Retinal pigment epithelial cell (primary cell): ENCODE results near the gene SPATS2.
A peak's percentile ranks its signal among the peaks of the same experiment; 100 is the strongest.
"Not testable (repeated sequence)": the region's sequence is repeated elsewhere in the genome, so short reads cannot be mapped to it uniquely, and the experiment has no call there.

Experiments
- DNase-seq: peaks from one replicate; pipeline ENCODE4 v3.0.0-alpha.2; 2010; ENCODE audit warnings: low read depth
- H3K4me3 ChIP-seq: 2 replicates; pipeline ENCODE4 v1.5.1; 2011; ENCODE audit warnings: mild to moderate bottlenecking, low read length, control low read depth, moderate library complexity
- TF ChIP-seq, protein P1 (sequence below): conservative IDR thresholded peaks from 2 replicates; pipeline ENCODE4 v1.5.1; 2011; ENCODE audit warnings: low read depth, low read length, control low read depth, inconsistent platforms

Gene SPATS2

DNA sequence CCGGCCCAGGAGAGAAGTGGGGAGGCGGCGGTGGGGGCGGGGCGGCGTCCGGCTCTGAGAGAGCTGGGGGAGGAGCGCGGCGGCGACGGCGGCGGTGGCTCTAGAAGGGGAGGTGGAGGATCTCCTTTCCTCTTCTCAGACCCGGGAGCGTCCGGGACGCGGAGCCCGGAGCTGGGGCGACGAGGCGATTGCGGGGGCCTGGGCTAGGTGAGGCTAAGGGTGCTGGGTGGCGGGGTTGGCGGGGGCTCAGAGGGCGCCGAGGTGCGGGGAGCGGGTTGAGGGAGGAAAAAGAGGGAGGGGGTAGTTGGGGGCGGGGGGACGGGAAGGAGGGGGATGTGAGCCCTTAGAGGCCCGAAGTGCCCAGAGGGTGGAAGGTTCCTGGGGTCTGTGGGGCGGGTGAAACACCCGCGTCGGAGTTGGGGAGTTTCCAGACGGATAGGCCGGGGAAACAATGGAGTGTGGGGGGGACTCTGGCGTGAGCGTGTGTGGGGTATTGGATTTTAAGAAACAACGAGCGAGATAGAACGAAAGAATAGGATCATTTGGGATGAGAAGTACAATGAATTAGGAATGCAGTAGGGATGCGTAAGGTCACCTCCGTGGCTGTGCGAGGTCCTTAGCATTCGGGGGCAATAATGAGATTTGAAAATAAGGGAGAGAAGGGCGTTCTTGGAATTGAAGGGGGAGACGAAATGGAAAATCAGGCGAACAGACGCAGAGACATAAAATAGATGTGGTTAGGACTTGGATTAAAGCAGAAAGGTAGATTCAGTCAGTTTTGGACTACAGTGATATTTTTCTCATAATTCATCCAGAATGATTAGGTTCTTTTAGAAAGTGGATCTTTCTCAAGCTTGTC is at the start of gene SPATS2:
Gene SPATS2 (plus strand): TSS at position 82 of the 859 bp plus-strand sequence. CDS start 93,551 bp downstream, outside the sequence.
- TF ChIP-seq, protein P1, sequence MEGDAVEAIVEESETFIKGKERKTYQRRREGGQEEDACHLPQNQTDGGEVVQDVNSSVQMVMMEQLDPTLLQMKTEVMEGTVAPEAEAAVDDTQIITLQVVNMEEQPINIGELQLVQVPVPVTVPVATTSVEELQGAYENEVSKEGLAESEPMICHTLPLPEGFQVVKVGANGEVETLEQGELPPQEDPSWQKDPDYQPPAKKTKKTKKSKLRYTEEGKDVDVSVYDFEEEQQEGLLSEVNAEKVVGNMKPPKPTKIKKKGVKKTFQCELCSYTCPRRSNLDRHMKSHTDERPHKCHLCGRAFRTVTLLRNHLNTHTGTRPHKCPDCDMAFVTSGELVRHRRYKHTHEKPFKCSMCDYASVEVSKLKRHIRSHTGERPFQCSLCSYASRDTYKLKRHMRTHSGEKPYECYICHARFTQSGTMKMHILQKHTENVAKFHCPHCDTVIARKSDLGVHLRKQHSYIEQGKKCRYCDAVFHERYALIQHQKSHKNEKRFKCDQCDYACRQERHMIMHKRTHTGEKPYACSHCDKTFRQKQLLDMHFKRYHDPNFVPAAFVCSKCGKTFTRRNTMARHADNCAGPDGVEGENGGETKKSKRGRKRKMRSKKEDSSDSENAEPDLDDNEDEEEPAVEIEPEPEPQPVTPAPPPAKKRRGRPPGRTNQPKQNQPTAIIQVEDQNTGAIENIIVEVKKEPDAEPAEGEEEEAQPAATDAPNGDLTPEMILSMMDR = no peak
- peak within 1 kb of the TSS; percentile 90 for H3K4me3 ChIP-seq
- no peak for DNase-seq

DNA sequence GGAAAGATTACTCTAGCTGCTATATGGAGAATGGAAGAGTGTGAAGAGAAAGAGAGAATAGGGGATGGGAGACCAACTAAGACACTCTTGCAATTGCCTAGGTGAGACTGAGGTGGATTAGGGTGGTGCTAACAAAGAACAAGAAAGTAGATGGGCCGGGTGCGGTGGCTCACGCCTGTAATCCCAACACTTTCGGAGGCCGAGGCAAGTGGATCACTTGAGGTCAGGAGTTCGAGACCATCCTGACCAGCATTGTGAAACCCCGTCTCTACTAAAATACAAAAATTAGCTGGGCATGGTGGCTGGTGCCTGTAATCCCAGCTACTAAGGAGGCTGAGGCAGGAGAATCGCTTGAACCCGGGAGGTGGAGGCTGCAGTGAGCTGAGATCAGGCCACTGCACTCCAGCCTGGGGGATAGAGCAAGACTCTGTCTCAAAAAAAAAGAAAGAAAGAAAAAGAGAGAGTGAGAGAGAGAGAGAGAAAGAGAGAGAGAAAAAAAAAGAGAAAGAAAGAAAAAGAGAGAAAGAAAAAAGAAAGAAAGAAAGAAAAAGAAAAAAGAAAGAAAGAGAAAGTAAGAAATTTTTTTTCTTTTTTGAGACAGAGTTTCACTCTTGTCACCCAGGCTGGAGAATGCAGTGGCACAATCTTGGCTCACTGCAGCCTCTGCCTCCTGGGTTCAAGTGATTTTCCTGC is 46.7 kb upstream of the SPATS2 start:
- not testable (repeated sequence) for H3K4me3 ChIP-seq

DNA sequence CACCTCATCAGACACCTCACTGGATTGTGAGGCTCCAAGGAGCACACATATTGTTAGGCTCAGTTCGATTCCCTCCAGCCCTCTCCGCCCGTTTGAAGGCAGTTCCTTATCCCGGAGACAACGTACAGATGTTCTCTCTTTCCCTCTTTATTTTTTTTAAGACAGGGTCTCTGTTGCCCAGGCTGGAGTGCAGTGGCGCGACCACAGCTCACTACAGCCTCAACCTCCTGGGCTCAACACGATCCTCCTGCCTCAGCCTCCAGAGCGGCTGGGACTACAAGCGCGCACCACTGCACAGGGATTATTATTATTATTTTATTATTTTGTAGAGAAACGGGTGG is 44.9 kb upstream of the SPATS2 start:
- no peak for DNase-seq
- TF ChIP-seq, protein P1 = no peak
- peak overlapping the region; percentile 88 for H3K4me3 ChIP-seq

More for the DNA sequence above, 46.7 kb upstream of the SPATS2 start:
- DNase-seq = not testable (repeated sequence)

DNA sequence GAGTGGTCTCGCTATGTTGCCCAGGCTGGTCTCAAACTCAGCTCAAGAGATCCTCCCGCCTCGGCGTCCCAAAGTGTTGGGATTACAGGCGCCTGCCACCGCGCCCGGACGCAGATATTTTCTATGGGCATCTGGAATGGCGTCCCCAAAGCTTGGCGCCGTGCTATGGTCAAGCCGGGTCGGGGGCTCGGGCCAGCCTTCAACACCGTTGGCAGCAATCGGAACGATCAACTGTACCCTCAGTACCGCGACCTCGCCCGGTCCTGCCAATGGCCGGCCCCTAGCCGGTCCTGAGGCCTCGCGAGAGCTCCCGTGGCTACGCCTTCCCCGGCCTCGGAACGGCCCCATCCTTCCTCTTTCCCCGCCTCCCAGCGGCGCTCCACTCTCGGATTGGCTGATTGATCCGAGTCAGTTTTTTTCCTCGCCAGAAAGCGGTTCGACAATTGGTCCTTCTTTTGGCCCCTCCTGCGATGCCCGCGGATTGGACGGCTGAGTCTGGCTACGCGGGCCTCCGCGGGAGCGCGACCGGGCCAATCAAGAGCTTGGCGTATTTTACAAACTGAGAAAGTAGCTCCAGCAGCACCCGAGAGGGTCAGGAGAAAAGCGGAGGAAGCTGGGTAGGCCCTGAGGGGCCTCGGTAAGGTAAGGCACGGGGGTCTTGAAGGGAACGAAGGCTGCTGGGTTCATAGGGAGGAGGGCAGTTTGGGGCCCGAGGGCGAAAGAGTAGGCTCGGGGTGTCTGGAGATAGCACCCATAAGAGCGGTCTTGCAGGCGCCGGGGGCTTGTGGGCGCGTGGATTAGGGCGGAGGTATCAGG is 44.3 kb upstream of the SPATS2 start, which contains the start of gene TROAP:
Gene TROAP (plus strand): TSS at position 548 of the 816 bp plus-strand sequence. CDS start 354 bp downstream, outside the sequence.
- TF ChIP-seq, protein P1 = no peak
- peak; percentile 95 for DNase-seq

DNA sequence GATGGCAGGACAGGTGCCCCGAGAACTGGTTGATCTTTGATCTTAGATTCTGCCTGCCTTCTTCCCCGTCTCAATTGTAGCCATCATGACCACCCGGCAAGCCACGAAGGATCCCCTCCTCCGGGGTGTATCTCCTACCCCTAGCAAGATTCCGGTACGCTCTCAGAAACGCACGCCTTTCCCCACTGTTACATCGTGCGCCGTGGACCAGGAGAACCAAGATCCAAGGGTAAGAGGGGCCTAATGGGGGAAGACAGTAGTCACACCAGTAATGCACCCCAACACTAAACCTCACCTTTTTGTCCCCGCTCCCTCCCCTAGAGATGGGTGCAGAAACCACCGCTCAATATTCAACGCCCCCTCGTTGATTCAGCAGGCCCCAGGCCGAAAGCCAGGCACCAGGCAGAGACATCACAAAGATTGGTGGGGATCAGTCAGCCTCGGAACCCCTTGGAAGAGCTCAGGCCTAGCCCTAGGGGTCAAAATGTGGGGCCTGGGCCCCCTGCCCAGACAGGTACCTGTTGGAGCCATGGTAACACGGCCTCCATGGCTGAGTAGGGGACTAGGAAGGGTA is 43.7 kb upstream of the SPATS2 start:
- H3K4me3 ChIP-seq = peak overlapping the region; percentile 88
- TF ChIP-seq, protein P1 = no peak
- DNase-seq = no peak

More for the DNA sequence above, 44.3 kb upstream of the SPATS2 start, which contains the start of gene TROAP:
- peak within 1 kb of the TSS; percentile 88 for H3K4me3 ChIP-seq

DNA sequence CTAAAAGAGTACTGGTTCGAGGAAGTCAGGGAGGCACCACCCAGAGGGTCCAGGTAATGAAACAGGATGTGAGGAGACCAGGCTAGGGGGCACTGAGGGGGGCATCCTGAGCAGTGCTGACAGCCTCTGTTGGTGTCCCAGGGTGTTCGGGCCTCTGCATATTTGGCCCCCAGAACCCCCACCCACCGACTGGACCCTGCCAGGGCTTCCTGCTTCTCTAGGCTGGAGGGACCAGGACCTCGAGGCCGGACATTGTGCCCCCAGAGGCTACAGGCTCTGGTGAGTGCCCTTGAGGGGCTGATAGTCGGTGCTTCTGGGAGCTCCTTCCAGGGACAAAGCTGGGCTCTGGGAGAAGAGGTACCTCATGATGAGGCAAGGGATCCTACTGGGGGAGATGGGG is 41.7 kb upstream of the SPATS2 start:
- H3K4me3 ChIP-seq = no peak overlapping the region
- TF ChIP-seq, protein P1 = no peak
- no peak for DNase-seq
